NOMO-1 (cell line): ENCODE data around the gene LDAH.

Experiments
- DNase-seq, 2 experiments: peaks; one replicate each; lab custom pipeline; 2025; ENCODE audit not compliant: unreplicated experiment in 2 of 2; lab: John Stamatoyannopoulos, UW

The LDAH gene

GRCh38 chr2:20781656-20782265, 41.1 kb downstream of the LDAH start:
- no peak for DNase-seq

- no peak for DNase-seq
Measured at GRCh38 chr2:20771299-20771698, 51.6 kb downstream of the LDAH start.

GRCh38 chr2:20766798-20767644, 55.9 kb downstream of the LDAH start:
- DNase-seq = no peak

GRCh38 chr2:20766213-20766612, 56.7 kb downstream of the LDAH start:
- no peak for DNase-seq

GRCh38 chr2:20762945-20763683, 59.8 kb downstream of the LDAH start:
- no peak for DNase-seq

GRCh38 chr2:20759487-20759886, 63.4 kb downstream of the LDAH start:
- DNase-seq = no peak

GRCh38 chr2:20758997-20759396, 63.9 kb downstream of the LDAH start:
- DNase-seq = no peak

- DNase-seq = no peak
Measured at GRCh38 chr2:20757405-20758090, 65.4 kb downstream of the LDAH start.

GRCh38 chr2:20755132-20755800, 67.6 kb downstream of the LDAH start:
- DNase-seq = no peak

- DNase-seq = no peak
Measured at GRCh38 chr2:20752293-20752692, 70.6 kb downstream of the LDAH start.

GRCh38 chr2:20747317-20747716, 75.6 kb downstream of the LDAH start:
- DNase-seq = no peak

GRCh38 chr2:20745924-20746555, 76.9 kb downstream of the LDAH start:
- DNase-seq = no peak

GRCh38 chr2:20744366-20745335, 78.2 kb downstream of the LDAH start:
- no peak for DNase-seq

GRCh38 chr2:20738772-20739171, 84.1 kb downstream of the LDAH start:
- peak in 1 of 2 experiments; percentile 0 for DNase-seq

GRCh38 chr2:20737505-20737904, 85.4 kb downstream of the LDAH start:
- DNase-seq = peak; percentile 28 to 67

- peak; percentile 8 to 62 for DNase-seq
Measured at GRCh38 chr2:20728114-20728758, 94.7 kb downstream of the LDAH start.

GRCh38 chr2:20726913-20727312, 96.0 kb downstream of the LDAH start:
- DNase-seq = no peak

GRCh38 chr2:20725782-20726181, 97.1 kb downstream of the LDAH start:
- DNase-seq = no peak
